ACC112 (cell line): Measurements from ENCODE around the gene WFDC8.
"Not testable (repeated sequence)": the region's sequence is repeated elsewhere in the genome, so short reads cannot be mapped to it uniquely, and the experiment has no call there.

ENCODE experiments used
- H2AFZ ChIP-seq: fragments of 200-600 bp; sonication (generic); one replicate; pipeline ENCODE4 v1.6.0; 2017; ENCODE audit warnings: antibody characterized with exemption, low read length; ENCODE audit not compliant: unreplicated experiment
- H3K27ac ChIP-seq: fragments of 200-600 bp; sonication (generic); 2 replicates; pipeline ENCODE4 v1.5.1; 2014; ENCODE audit warnings: low read depth, mild to moderate bottlenecking, antibody characterized with exemption, low read length, moderate library complexity
- H3K27me3 ChIP-seq: fragments of 200-600 bp; sonication (generic); 2 replicates; pipeline ENCODE4 v1.6.1; 2014; ENCODE audit warnings: mild to moderate bottlenecking, antibody characterized with exemption, low read length, moderate library complexity, mixed read lengths; ENCODE audit not compliant: insufficient read depth
- H3K36me3 ChIP-seq: fragments of 200-600 bp; sonication (generic); 2 replicates; pipeline ENCODE4 v1.6.1; 2016; ENCODE audit warnings: mild to moderate bottlenecking, antibody characterized with exemption, low read length, moderate library complexity, mixed read lengths; ENCODE audit not compliant: insufficient read depth
- H3K4me1 ChIP-seq: fragments of 200-600 bp; sonication (generic); one replicate; pipeline ENCODE4 v1.6.1; 2016; ENCODE audit warnings: low read length, mixed read lengths; ENCODE audit not compliant: insufficient read depth, unreplicated experiment, control insufficient read depth
- H3K4me3 ChIP-seq: fragments of 200-600 bp; sonication (generic); 2 replicates; pipeline ENCODE4 v1.5.1; 2014; ENCODE audit warnings: mild to moderate bottlenecking, low read depth, low read length
- H3K79me2 ChIP-seq: fragments of 200-600 bp; sonication (generic); one replicate; pipeline ENCODE4 v1.6.0; 2016; ENCODE audit warnings: low read length; ENCODE audit not compliant: control insufficient read depth, unreplicated experiment, insufficient read depth

The WFDC8 gene

GRCh38 chr20:45588800-45589199 lies 9.7 kb upstream of the WFDC8 start:
- H3K79me2 ChIP-seq = no peaks in the 10 kb centered on the region
- H3K27ac ChIP-seq = no peak overlapping the region
- H3K4me1 ChIP-seq = no peaks in the 10 kb centered on the region
- H3K36me3 ChIP-seq = no peaks in the 10 kb centered on the region
- H2AFZ ChIP-seq = no peak overlapping the region
- H3K4me3 ChIP-seq = no peak overlapping the region
- 0 out of 2 replicates have a peak, but pooled peaks cover 5% of the 10 kb centered on the region for H3K27me3 ChIP-seq

- H3K79me2 ChIP-seq, H3K27me3 ChIP-seq, H3K36me3 ChIP-seq, H3K4me3 ChIP-seq, H3K27ac ChIP-seq, H3K4me1 ChIP-seq, H2AFZ ChIP-seq: not testable (repeated sequence)
Observed at GRCh38 chr20:45585986-45586385, 6.9 kb upstream of the WFDC8 start.

GRCh38 chr20:45584294-45584693 lies 5.2 kb upstream of the WFDC8 start:
- H3K36me3 ChIP-seq, H3K4me1 ChIP-seq, H3K27me3 ChIP-seq, H2AFZ ChIP-seq, H3K79me2 ChIP-seq, H3K27ac ChIP-seq, H3K4me3 ChIP-seq: not testable (repeated sequence)

- H3K4me3 ChIP-seq = no peak overlapping the region
- H3K27ac ChIP-seq = no peak overlapping the region
- 0 out of 2 replicates have a peak, but pooled peaks cover 3% of the 10 kb centered on the region for H3K27me3 ChIP-seq
- H2AFZ ChIP-seq = no peak overlapping the region
- no peaks in the 10 kb centered on the region for H3K36me3 ChIP-seq
- H3K4me1 ChIP-seq = no peaks in the 10 kb centered on the region
- H3K79me2 ChIP-seq = no peaks in the 10 kb centered on the region
Observed at GRCh38 chr20:45583502-45583901, 4.4 kb upstream of the WFDC8 start.

- 0 out of 2 replicates have a peak, but pooled peaks cover 3% of the 10 kb centered on the region for H3K27me3 ChIP-seq
- H3K36me3 ChIP-seq = no peaks in the 10 kb centered on the region
- H3K4me1 ChIP-seq = no peaks in the 10 kb centered on the region
- no peak overlapping the region for H3K4me3 ChIP-seq
- H3K79me2 ChIP-seq = no peaks in the 10 kb centered on the region
- no peak overlapping the region for H3K27ac ChIP-seq
- no peak overlapping the region for H2AFZ ChIP-seq
Observed at GRCh38 chr20:45581702-45582101, 2.6 kb upstream of the WFDC8 start.

DNA sequence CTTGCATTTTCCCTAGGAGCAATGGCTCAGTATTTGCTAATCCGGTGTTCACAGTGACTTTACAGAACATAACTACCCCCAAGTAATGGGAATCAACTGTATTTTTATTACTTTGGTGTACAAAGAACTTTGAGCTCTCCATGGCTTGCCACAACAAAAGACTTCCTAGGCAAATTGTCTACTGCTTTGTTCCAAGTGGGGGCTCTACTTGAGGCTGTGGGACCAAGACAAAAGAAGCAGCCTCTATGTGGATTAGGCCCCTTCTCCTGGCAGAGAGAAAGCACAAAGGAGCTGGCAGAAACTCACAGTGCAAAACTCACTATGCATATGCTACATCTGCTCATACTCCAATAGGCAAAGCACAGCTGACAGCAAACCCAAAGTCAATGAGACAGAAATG lies 853 bp downstream of the WFDC8 start:
- no peaks in the 10 kb centered on the region for H3K4me1 ChIP-seq
- 0 out of 2 replicates have a peak, but pooled peaks cover 3% of the 10 kb centered on the region for H3K27me3 ChIP-seq
- H2AFZ ChIP-seq = no peak overlapping the region
- H3K4me3 ChIP-seq = no peak overlapping the region
- H3K79me2 ChIP-seq = no peaks in the 10 kb centered on the region
- no peak overlapping the region for H3K27ac ChIP-seq
- no peaks in the 10 kb centered on the region for H3K36me3 ChIP-seq

DNA sequence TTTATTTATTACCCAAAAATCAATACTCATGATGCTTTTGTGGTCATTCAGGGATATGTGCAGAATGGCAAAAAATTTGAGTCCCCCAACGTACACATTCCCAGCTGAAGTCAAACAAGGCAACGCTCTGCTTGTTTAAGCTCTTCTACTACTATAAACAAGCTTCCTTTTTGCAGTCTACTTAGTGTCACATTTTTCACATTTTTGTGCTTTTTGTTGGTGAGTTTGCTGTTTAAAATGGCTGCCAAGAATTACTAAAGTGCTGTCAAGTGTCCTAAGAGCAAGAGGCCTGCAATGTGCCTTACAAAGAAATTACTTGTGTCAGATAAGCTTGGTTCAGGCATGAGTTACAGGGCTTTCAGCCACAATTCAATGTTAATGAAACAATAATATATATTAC lies 2.1 kb downstream of the WFDC8 start:
- 0 out of 2 replicates have a peak, but pooled peaks cover 3% of the 10 kb centered on the region for H3K27me3 ChIP-seq
- no peaks in the 10 kb centered on the region for H3K36me3 ChIP-seq

DNA sequence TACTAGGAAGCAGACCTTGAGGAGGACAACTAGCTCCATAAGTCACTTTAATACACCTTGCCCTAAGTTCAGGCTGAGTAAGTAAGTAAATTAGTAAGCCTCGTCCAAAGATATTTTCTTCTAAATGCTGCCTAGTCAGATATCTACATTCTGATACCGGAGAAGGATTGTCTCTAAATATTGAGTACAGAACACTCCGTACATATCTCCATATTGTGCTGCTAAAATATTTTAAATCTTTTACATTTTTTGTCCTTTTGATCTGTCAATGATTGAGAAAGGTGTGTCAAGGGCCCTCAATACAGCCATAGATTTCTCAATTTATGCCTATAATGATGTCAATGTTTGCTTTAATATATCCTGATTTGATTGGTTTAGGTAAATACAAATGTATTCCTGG lies 3.2 kb downstream of the WFDC8 start:
- 0 out of 2 replicates have a peak, but pooled peaks cover 3% of the 10 kb centered on the region for H3K27me3 ChIP-seq
- H3K27ac ChIP-seq = no peak overlapping the region
- H3K36me3 ChIP-seq = no peaks in the 10 kb centered on the region
- H2AFZ ChIP-seq = no peak overlapping the region
- H3K4me1 ChIP-seq = no peaks in the 10 kb centered on the region
- no peaks in the 10 kb centered on the region for H3K79me2 ChIP-seq
- no peak overlapping the region for H3K4me3 ChIP-seq

More for the DNA sequence above, 2.1 kb downstream of the WFDC8 start:
- no peak overlapping the region for H3K27ac ChIP-seq
- H3K79me2 ChIP-seq = no peaks in the 10 kb centered on the region
- no peaks in the 10 kb centered on the region for H3K4me1 ChIP-seq
- H2AFZ ChIP-seq = no peak overlapping the region
- H3K4me3 ChIP-seq = no peak overlapping the region

GRCh38 chr20:45569650-45570049 lies 9.4 kb downstream of the WFDC8 start:
- not testable (repeated sequence) for H3K4me1 ChIP-seq, H3K4me3 ChIP-seq, H3K36me3 ChIP-seq, H3K79me2 ChIP-seq, H2AFZ ChIP-seq, H3K27ac ChIP-seq
- peaks cover 13% of the 10 kb centered on the region for H3K27me3 ChIP-seq

GRCh38 chr20:45564760-45565276 lies 14.3 kb downstream of the WFDC8 start:
- Histone ChIP-seq H3K4me1 (no peaks in the 10 kb centered on the region), H2AFZ (no peak overlapping the region), H3K27ac (no peak overlapping the region), H3K36me3 (no peaks in the 10 kb centered on the region), H3K79me2 (no peaks in the 10 kb centered on the region), H3K27me3 (peaks cover 55% of the 10 kb centered on the region), H3K4me3 (no peak overlapping the region)

DNA sequence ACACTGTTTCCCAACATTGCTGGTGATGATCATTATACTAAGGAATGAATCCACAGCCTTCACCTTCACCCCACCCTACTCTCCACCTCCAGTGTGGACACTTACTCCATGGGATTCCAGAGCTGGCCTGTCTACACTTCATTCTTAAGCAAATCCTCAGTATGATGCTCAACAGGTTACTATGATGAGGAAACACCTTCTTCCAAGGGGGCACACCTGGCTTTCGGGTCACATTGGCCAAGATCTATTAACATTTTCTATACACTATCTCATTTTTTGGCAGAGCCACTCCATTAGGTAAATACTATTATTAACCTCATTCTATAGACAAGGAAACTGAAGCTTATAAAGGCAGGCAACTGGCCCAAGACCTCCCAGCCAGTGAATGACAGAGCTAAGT lies 23.9 kb downstream of the WFDC8 start:
- Histone ChIP-seq H3K4me1 (no peaks in the 10 kb centered on the region), H3K79me2 (no peaks in the 10 kb centered on the region), H3K4me3 (no peak overlapping the region), H3K27me3 (peaks cover 56% of the 10 kb centered on the region), H2AFZ (no peak overlapping the region), H3K36me3 (no peaks in the 10 kb centered on the region), H3K27ac (no peak overlapping the region)
